MM.1S (cell line): ENCODE measurements around the gene CLEC9A.

Experiments used
- DNase-seq: peaks from one replicate; pipeline ENCODE4 v3.0.0-alpha.2; 2015
- H2AFZ ChIP-seq: fragments of 300-600 bp; sonication (generic); 2 replicates; pipeline ENCODE4 v1.6.0; 2016; ENCODE audit warnings: antibody characterized with exemption, low read length
- H3F3A ChIP-seq: fragments of 300-600 bp; sonication (generic); 2 replicates; pipeline ENCODE4 v1.6.1; 2016; ENCODE audit warnings: mild to moderate bottlenecking, antibody characterized with exemption, low read length, moderate library complexity, mixed read lengths; ENCODE audit not compliant: insufficient read depth
- H3K27ac ChIP-seq: fragments of 300-600 bp; sonication (generic); 2 replicates; pipeline ENCODE4 v1.5.1; 2016; ENCODE audit warnings: mild to moderate bottlenecking, low read length
- H3K27me3 ChIP-seq: fragments of 300-600 bp; sonication (generic); replicated peaks from 2 replicates; pipeline ENCODE4 v1.6.0; 2016; ENCODE audit warnings: low read length; ENCODE audit not compliant: insufficient read depth
- H3K36me3 ChIP-seq: fragments of 300-600 bp; sonication (generic); replicated peaks from 2 replicates; pipeline ENCODE4 v1.6.1; 2016; ENCODE audit warnings: mild to moderate bottlenecking, low read length, mixed read lengths; ENCODE audit not compliant: insufficient read depth
- H3K4me1 ChIP-seq: fragments of 300-600 bp; sonication (generic); 2 replicates; pipeline ENCODE4 v1.6.1; 2016; ENCODE audit warnings: low read length, mixed read lengths
- H3K4me2 ChIP-seq: fragments of 300-600 bp; sonication (generic); 2 replicates; pipeline ENCODE4 v1.6.0; 2016; ENCODE audit warnings: low read depth, low read length
- H3K4me3 ChIP-seq: fragments of 300-600 bp; sonication (generic); 2 replicates; pipeline ENCODE4 v1.5.1; 2016; ENCODE audit warnings: low read length, mixed read lengths
- H3K79me2 ChIP-seq: fragments of 300-600 bp; sonication (generic); 2 replicates; pipeline ENCODE4 v1.6.1; 2016; ENCODE audit warnings: mixed run types, low read length, mixed read lengths
- H3K9ac ChIP-seq: fragments of 300-600 bp; sonication (generic); 2 replicates; pipeline ENCODE4 v1.6.1; 2016; ENCODE audit warnings: low read length, mixed read lengths
- H3K9me2 ChIP-seq: fragments of 300-600 bp; sonication (generic); replicated peaks from 2 replicates; pipeline ENCODE4 v1.6.1; 2016; ENCODE audit warnings: mild to moderate bottlenecking, low read length, mixed read lengths; ENCODE audit not compliant: insufficient read depth
- H3K9me3 ChIP-seq: fragments of 300-600 bp; sonication (generic); replicated peaks from 2 replicates; pipeline ENCODE4 v1.6.1; 2016; ENCODE audit warnings: mild to moderate bottlenecking, low read length, mixed read lengths; ENCODE audit not compliant: insufficient read depth
- H4K20me1 ChIP-seq: fragments of 300-600 bp; sonication (generic); 2 replicates; pipeline ENCODE4 v1.6.1; 2016; ENCODE audit warnings: mild to moderate bottlenecking, low read length, moderate library complexity, mixed read lengths; ENCODE audit not compliant: insufficient read depth
- CTCF ChIP-seq: fragments of 300-600 bp; sonication (generic); IDR thresholded peaks from 2 replicates; pipeline ENCODE4 v1.5.1; 2016; ENCODE audit warnings: antibody characterized with exemption, low read length, mixed read lengths
- EZH2 ChIP-seq: fragments of 300-600 bp; sonication (generic); optimal IDR thresholded peaks from 2 replicates; pipeline ENCODE3; 2017; ENCODE audit warnings: low read depth, mild to moderate bottlenecking, antibody characterized with exemption, low read length, mixed read lengths
- EZH2phosphoT487 ChIP-seq: fragments of 300-600 bp; sonication (generic); IDR thresholded peaks from 2 replicates; pipeline ENCODE4 v1.6.1; 2018; ENCODE audit warnings: antibody characterized with exemption, low read length

The CLEC9A gene

GRCh38 chr12:10072131-10072530 lies 41.6 kb downstream of the CLEC9A start:
- Histone ChIP-seq H2AFZ (no peak overlapping the region), H3F3A (no peaks in the 10 kb centered on the region), H3K4me2 (no peak overlapping the region), H3K9ac (no peak overlapping the region), H3K27me3 (no peaks in the 10 kb centered on the region), H3K36me3 (no peaks in the 10 kb centered on the region), H3K4me1 (peaks cover 29% of the 10 kb centered on the region), H3K9me2 (no peaks in the 10 kb centered on the region), H3K79me2 (no peaks in the 10 kb centered on the region), H3K27ac (no peak overlapping the region), H3K4me3 (no peak overlapping the region), H4K20me1 (no peaks in the 10 kb centered on the region), H3K9me3 (no peaks in the 10 kb centered on the region)
- DNase-seq = no peak
- TF ChIP-seq EZH2phosphoT487 (no peak), EZH2 (no peak), CTCF (no peak)

- Histone ChIP-seq H3F3A (no peaks in the 10 kb centered on the region), H3K27me3 (no peaks in the 10 kb centered on the region), H3K9me2 (no peaks in the 10 kb centered on the region), H3K79me2 (no peaks in the 10 kb centered on the region), H2AFZ (no peak overlapping the region), H3K36me3 (no peaks in the 10 kb centered on the region), H3K4me2 (no peak overlapping the region), H4K20me1 (no peaks in the 10 kb centered on the region), H3K9ac (no peak overlapping the region), H3K27ac (no peak overlapping the region), H3K4me3 (no peak overlapping the region), H3K4me1 (peaks cover 24% of the 10 kb centered on the region), H3K9me3 (no peaks in the 10 kb centered on the region)
- TF ChIP-seq EZH2phosphoT487 (no peak), EZH2 (no peak), CTCF (no peak)
- DNase-seq = no peak
Measured at GRCh38 chr12:10073261-10073660, 42.8 kb downstream of the CLEC9A start.

DNA sequence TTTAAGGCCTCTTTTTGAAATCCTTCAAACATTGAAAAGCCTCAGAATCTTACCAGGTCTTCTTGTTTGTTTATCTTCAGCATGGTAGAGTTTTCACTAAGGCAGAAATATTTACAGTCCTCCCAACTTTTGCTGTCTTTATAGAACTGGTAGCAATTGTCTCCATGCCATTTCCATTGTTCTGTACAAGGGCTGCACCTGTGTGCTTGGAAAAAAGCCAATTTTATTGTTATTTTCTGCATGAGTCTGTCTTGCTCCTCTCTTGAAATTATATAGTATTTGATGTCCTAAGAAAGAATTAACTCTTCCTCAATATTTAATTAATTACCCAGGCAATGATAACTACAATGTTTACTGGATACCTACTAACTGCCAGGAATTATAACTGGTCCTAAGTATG lies 45.0 kb downstream of the CLEC9A start:
- Histone ChIP-seq H3K27ac (no peak overlapping the region), H3F3A (no peaks in the 10 kb centered on the region), H3K4me2 (no peak overlapping the region), H3K9me2 (no peaks in the 10 kb centered on the region), H3K4me1 (peaks cover 9% of the 10 kb centered on the region), H3K27me3 (no peaks in the 10 kb centered on the region), H3K79me2 (no peaks in the 10 kb centered on the region), H3K4me3 (no peak overlapping the region), H3K36me3 (no peaks in the 10 kb centered on the region), H3K9ac (no peak overlapping the region), H2AFZ (no peak overlapping the region), H3K9me3 (no peaks in the 10 kb centered on the region), H4K20me1 (no peaks in the 10 kb centered on the region)
- no peak for TF ChIP-seq CTCF
- TF ChIP-seq EZH2phosphoT487 = no peak
- no peak for TF ChIP-seq EZH2
- no peak for DNase-seq
